HEK293 (cell line): ENCODE measurements around the gene RYR2.
A peak's percentile ranks its signal among the peaks of the same experiment; 100 is the strongest.

Source experiments
- CTCF ChIA-PET: fragments of 350-600 bp; formaldehyde crosslinking; extraction: SDS; loops from one replicate; lab custom pipeline; 2021; ENCODE audit warnings: antibody characterized with exemption; lab: Yijun Ruan, JAX
- POLR2A ChIA-PET: fragments of 300-600 bp; formaldehyde crosslinking; extraction: SDS; loops from one replicate; lab custom pipeline; 2020; ENCODE audit warnings: antibody characterized with exemption, inconsistent platforms; lab: Yijun Ruan, JAX
- H3K27ac ChIP-seq: fragments of 200-500 bp; sonication (Bioruptor generic); 2 replicates; pipeline ENCODE4 v1.5.1; 2014; ENCODE audit warnings: low read depth, low read length, control low read depth, inconsistent platforms; ENCODE audit errors: extremely low read depth
- H3K36me3 ChIP-seq, 2 experiments: fragments of 200-500 bp in 1 of 2; sonication (Bioruptor generic) in 1 of 2; 1 replicate in 1 of 2; 2 replicates in 1 of 2; pipeline ENCODE4 v1.5.1; 2014 to 2017; ENCODE audit warnings: inconsistent platforms in 2 of 2, low read length in 2 of 2; ENCODE audit not compliant: control insufficient read depth in 2 of 2, insufficient read depth in 1 of 2
- H3K4me1 ChIP-seq: fragments of 200-500 bp; sonication (Bioruptor generic); 2 replicates; pipeline ENCODE4 v1.5.1; 2014; ENCODE audit warnings: mild to moderate bottlenecking, low read length, inconsistent platforms; ENCODE audit not compliant: control insufficient read depth, insufficient read depth
- H3K4me3 ChIP-seq: 2 replicates; pipeline ENCODE4 v1.5.1; 2011; ENCODE audit warnings: low read depth, mild to moderate bottlenecking, control low read depth, low read length, moderate library complexity
- H3K9me3 ChIP-seq: fragments of 200-500 bp; sonication (Bioruptor generic); 2 replicates; pipeline ENCODE4 v1.5.1; 2014; ENCODE audit warnings: low read depth, low read length, inconsistent platforms; ENCODE audit not compliant: control insufficient read depth, insufficient read depth
- FEZF1 ChIP-seq: fragments of 450-650 bp; formaldehyde crosslinking; IDR thresholded peaks from 2 replicates; pipeline ENCODE4 v1.5.1; 2016; ENCODE audit warnings: missing biosample characterization, missing genetic modification characterization
- KLF16 ChIP-seq: fragments of 450-650 bp; formaldehyde crosslinking; IDR thresholded peaks from 2 replicates; pipeline ENCODE4 v1.5.1; 2017; ENCODE audit warnings: missing biosample characterization, missing genetic modification characterization
- ZFP41 ChIP-seq: fragments of 450-650 bp; formaldehyde crosslinking; IDR thresholded peaks from 2 replicates; pipeline ENCODE4 v1.5.1; 2016; ENCODE audit warnings: missing biosample characterization, missing genetic modification characterization, borderline replicate concordance
- ZNF155 ChIP-seq: fragments of 450-650 bp; formaldehyde crosslinking; IDR thresholded peaks from 2 replicates; pipeline ENCODE4 v1.5.1; 2016; ENCODE audit warnings: missing biosample characterization, missing genetic modification characterization
- ZNF169 ChIP-seq: fragments of 450-650 bp; formaldehyde crosslinking; IDR thresholded peaks from 2 replicates; pipeline ENCODE4 v1.5.1; 2016; ENCODE audit warnings: missing biosample characterization, missing genetic modification characterization
- ZNF184 ChIP-seq: fragments of 450-650 bp; IDR thresholded peaks from 2 replicates; pipeline ENCODE4 v1.5.1; 2018; ENCODE audit warnings: missing biosample characterization, mild to moderate bottlenecking, missing genetic modification characterization
- ZNF223 ChIP-seq: fragments of 450-650 bp; formaldehyde crosslinking; IDR thresholded peaks from 2 replicates; pipeline ENCODE4 v1.5.1; 2016; ENCODE audit warnings: missing biosample characterization, missing genetic modification characterization
- ZNF23 ChIP-seq: fragments of 450-650 bp; formaldehyde crosslinking; IDR thresholded peaks from 2 replicates; pipeline ENCODE4 v1.5.1; 2016; ENCODE audit warnings: missing biosample characterization, missing genetic modification characterization, borderline replicate concordance
- ZNF239 ChIP-seq: fragments of 450-650 bp; formaldehyde crosslinking; IDR thresholded peaks from 2 replicates; pipeline ENCODE4 v1.5.1; 2016; ENCODE audit warnings: missing biosample characterization, missing genetic modification characterization
- ZNF324 ChIP-seq: fragments of 450-650 bp; formaldehyde crosslinking; IDR thresholded peaks from 2 replicates; pipeline ENCODE4 v1.5.1; 2016; ENCODE audit warnings: missing biosample characterization, missing genetic modification characterization
- ZNF366 ChIP-seq: fragments of 450-650 bp; formaldehyde crosslinking; conservative IDR thresholded peaks from 2 replicates; pipeline ENCODE4 v1.5.1; 2016; ENCODE audit warnings: missing biosample characterization, missing genetic modification characterization
- ZNF37A ChIP-seq: fragments of 450-650 bp; IDR thresholded peaks from 2 replicates; pipeline ENCODE4 v1.5.1; 2018; ENCODE audit warnings: missing biosample characterization, missing genetic modification characterization
- ZNF548 ChIP-seq: fragments of 450-650 bp; formaldehyde crosslinking; IDR thresholded peaks from 2 replicates; pipeline ENCODE4 v1.5.1; 2016; ENCODE audit warnings: missing biosample characterization, missing genetic modification characterization
- ZNF561 ChIP-seq: fragments of 450-650 bp; IDR thresholded peaks from 2 replicates; pipeline ENCODE4 v1.5.1; 2018; ENCODE audit warnings: missing biosample characterization, missing genetic modification characterization, borderline replicate concordance
- ZNF623 ChIP-seq: fragments of 450-650 bp; formaldehyde crosslinking; IDR thresholded peaks from 2 replicates; pipeline ENCODE4 v1.5.1; 2016; ENCODE audit warnings: missing biosample characterization, missing genetic modification characterization
- ZNF624 ChIP-seq: fragments of 450-650 bp; formaldehyde crosslinking; IDR thresholded peaks from 2 replicates; pipeline ENCODE4 v1.5.1; 2017; ENCODE audit warnings: missing biosample characterization, missing genetic modification characterization
- ZNF654 ChIP-seq: fragments of 450-650 bp; formaldehyde crosslinking; IDR thresholded peaks from 2 replicates; pipeline ENCODE4 v1.5.1; 2016; ENCODE audit warnings: low read depth, missing biosample characterization, missing genetic modification characterization
- ZNF677 ChIP-seq: fragments of 450-650 bp; IDR thresholded peaks from 2 replicates; pipeline ENCODE4 v1.5.0; 2018; ENCODE audit warnings: missing biosample characterization, mild to moderate bottlenecking, missing genetic modification characterization, moderate library complexity
- ZNF707 ChIP-seq: fragments of 450-650 bp; formaldehyde crosslinking; IDR thresholded peaks from 2 replicates; pipeline ENCODE4 v1.5.1; 2016; ENCODE audit warnings: missing biosample characterization, missing genetic modification characterization
- ZNF768 ChIP-seq: fragments of 450-650 bp; formaldehyde crosslinking; IDR thresholded peaks from 2 replicates; pipeline ENCODE4 v1.5.1; 2018; ENCODE audit warnings: missing biosample characterization, mild to moderate bottlenecking, missing genetic modification characterization
- ZNF791 ChIP-seq: fragments of 450-650 bp; formaldehyde crosslinking; IDR thresholded peaks from 2 replicates; pipeline ENCODE4 v1.5.1; 2016; ENCODE audit warnings: missing biosample characterization, missing genetic modification characterization
- ZXDB ChIP-seq: fragments of 450-650 bp; formaldehyde crosslinking; IDR thresholded peaks from 2 replicates; pipeline ENCODE4 v1.5.1; 2016; ENCODE audit warnings: missing biosample characterization, missing genetic modification characterization
- TF ChIP-seq, protein P1 (sequence below): fragments of 450-650 bp; formaldehyde crosslinking; IDR thresholded peaks from 2 replicates; pipeline ENCODE4 v1.5.1; 2017; ENCODE audit warnings: missing biosample characterization, missing genetic modification characterization
- TF ChIP-seq, protein P2 (sequence below): fragments of 450-650 bp; formaldehyde crosslinking; IDR thresholded peaks from 2 replicates; pipeline ENCODE4 v1.5.1; 2017; ENCODE audit warnings: missing biosample characterization, missing genetic modification characterization
- TF ChIP-seq, protein P3 (sequence below): fragments of 450-650 bp; formaldehyde crosslinking; IDR thresholded peaks from 2 replicates; pipeline ENCODE4 v1.5.1; 2017; ENCODE audit warnings: missing biosample characterization, missing genetic modification characterization
- TF ChIP-seq, protein P4 (sequence below): fragments of 450-650 bp; formaldehyde crosslinking; IDR thresholded peaks from 2 replicates; pipeline ENCODE4 v1.5.1; 2017; ENCODE audit warnings: missing biosample characterization, missing genetic modification characterization
- TF ChIP-seq, protein P5 (sequence below): fragments of 450-650 bp; formaldehyde crosslinking; IDR thresholded peaks from 2 replicates; pipeline ENCODE4 v1.5.1; 2016; ENCODE audit warnings: missing biosample characterization, missing genetic modification characterization
- TF ChIP-seq, protein P6 (sequence below): fragments of 450-650 bp; formaldehyde crosslinking; IDR thresholded peaks from 2 replicates; pipeline ENCODE4 v1.5.1; 2016; ENCODE audit warnings: missing biosample characterization, missing genetic modification characterization

RYR2 gene

DNA sequence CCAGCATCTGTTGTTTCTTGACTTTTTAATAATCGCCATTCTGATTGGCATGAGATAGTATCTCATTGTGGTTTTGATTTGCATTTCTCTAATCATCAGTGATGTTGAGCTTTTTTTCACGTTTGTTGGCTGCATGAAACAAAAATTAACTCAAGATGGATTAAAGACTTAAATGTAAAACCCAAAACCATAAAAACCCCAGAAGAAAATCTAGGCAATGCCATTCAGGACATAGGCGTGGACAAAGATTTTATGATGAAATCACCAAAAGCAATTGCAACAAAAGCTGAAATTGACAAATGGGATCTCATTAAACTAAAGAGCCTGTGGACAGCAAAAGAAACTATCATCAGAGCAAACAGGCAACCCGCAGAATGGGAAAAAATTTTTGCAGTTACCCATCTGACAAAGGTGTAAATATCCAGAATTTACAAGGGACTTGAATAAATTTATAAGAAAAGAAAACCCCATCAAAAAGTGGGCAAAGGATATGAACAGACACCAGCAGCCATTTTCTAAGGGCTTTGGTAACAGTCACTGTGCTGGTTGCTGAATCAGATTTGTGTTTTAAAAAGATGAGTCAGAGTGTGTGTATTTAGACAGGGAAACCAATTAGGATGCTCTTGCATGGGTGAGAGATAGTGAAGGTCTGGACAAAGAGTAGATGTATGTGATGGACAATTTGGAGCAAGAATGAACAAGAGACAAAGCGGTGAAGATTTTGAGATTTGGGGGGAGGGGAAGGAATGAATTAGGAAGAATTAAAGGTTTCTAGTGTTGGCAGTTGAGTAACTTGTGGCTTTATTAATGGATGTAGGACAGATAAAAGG is 110.7 kb downstream of the RYR2 start:
- no peaks in the 10 kb centered on the region for H3K9me3 ChIP-seq
- H3K4me1 ChIP-seq, result peaks cover 16% of the 10 kb centered on the region
- CTCF ChIA-PET, result no interaction called here
- H3K4me3 ChIP-seq, result no peak overlapping the region
- no peak overlapping the region for H3K27ac ChIP-seq
- H3K36me3 ChIP-seq, result no peaks in the 10 kb centered on the region
- POLR2A ChIA-PET, result no interaction called here
- TF ChIP-seq ZNF654 (tag by site-specific recombination), result no peak
- no peak for TF ChIP-seq ZXDB
- TF ChIP-seq ZNF37A (tag by site-specific recombination), result no peak
- 0 out of 2 replicates have a peak, but pooled peaks have one; percentile 19 for TF ChIP-seq ZNF548 (tag by site-specific recombination)
- no peak for TF ChIP-seq ZNF23 (tag by site-specific recombination)
- TF ChIP-seq, protein P1, sequence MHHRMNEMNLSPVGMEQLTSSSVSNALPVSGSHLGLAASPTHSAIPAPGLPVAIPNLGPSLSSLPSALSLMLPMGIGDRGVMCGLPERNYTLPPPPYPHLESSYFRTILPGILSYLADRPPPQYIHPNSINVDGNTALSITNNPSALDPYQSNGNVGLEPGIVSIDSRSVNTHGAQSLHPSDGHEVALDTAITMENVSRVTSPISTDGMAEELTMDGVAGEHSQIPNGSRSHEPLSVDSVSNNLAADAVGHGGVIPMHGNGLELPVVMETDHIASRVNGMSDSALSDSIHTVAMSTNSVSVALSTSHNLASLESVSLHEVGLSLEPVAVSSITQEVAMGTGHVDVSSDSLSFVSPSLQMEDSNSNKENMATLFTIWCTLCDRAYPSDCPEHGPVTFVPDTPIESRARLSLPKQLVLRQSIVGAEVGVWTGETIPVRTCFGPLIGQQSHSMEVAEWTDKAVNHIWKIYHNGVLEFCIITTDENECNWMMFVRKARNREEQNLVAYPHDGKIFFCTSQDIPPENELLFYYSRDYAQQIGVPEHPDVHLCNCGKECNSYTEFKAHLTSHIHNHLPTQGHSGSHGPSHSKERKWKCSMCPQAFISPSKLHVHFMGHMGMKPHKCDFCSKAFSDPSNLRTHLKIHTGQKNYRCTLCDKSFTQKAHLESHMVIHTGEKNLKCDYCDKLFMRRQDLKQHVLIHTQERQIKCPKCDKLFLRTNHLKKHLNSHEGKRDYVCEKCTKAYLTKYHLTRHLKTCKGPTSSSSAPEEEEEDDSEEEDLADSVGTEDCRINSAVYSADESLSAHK (tag by site-specific recombination), result no peak
- TF ChIP-seq ZNF324 (tag by site-specific recombination), result peak; percentile 76; the same call in 1 of the 2 replicates
- TF ChIP-seq ZNF169, result no peak
- no peak for TF ChIP-seq ZNF155
- TF ChIP-seq KLF16 (tag by site-specific recombination), result peak; percentile 14; the same call in 1 of the 2 replicates
- no peak for TF ChIP-seq ZNF677 (tag by site-specific recombination)
- no peak for TF ChIP-seq ZNF223 (tag by site-specific recombination)
- TF ChIP-seq ZNF624, result 0 out of 2 replicates have a peak, but pooled peaks have one; percentile 8
- no peak for TF ChIP-seq ZNF239 (tag by site-specific recombination)
- peak; percentile 88 for TF ChIP-seq ZNF366
- TF ChIP-seq, protein P2, sequence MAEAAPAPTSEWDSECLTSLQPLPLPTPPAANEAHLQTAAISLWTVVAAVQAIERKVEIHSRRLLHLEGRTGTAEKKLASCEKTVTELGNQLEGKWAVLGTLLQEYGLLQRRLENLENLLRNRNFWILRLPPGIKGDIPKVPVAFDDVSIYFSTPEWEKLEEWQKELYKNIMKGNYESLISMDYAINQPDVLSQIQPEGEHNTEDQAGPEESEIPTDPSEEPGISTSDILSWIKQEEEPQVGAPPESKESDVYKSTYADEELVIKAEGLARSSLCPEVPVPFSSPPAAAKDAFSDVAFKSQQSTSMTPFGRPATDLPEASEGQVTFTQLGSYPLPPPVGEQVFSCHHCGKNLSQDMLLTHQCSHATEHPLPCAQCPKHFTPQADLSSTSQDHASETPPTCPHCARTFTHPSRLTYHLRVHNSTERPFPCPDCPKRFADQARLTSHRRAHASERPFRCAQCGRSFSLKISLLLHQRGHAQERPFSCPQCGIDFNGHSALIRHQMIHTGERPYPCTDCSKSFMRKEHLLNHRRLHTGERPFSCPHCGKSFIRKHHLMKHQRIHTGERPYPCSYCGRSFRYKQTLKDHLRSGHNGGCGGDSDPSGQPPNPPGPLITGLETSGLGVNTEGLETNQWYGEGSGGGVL (tag by site-specific recombination), result peak; percentile 48; the same call in 1 of the 2 replicates
- TF ChIP-seq ZNF561, result 0 out of 2 replicates have a peak, but pooled peaks have one; percentile 35
- no peak for TF ChIP-seq ZFP41
- TF ChIP-seq ZNF707, result no peak
- TF ChIP-seq, protein P3, sequence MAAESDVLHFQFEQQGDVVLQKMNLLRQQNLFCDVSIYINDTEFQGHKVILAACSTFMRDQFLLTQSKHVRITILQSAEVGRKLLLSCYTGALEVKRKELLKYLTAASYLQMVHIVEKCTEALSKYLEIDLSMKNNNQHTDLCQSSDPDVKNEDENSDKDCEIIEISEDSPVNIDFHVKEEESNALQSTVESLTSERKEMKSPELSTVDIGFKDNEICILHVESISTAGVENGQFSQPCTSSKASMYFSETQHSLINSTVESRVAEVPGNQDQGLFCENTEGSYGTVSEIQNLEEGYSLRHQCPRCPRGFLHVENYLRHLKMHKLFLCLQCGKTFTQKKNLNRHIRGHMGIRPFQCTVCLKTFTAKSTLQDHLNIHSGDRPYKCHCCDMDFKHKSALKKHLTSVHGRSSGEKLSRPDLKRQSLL (tag by site-specific recombination), result no peak
- TF ChIP-seq ZNF184, result peak; percentile 21; the same call in 1 of the 2 replicates
- peak; percentile 79 for TF ChIP-seq FEZF1
- TF ChIP-seq ZNF623 (tag by site-specific recombination), result peak; percentile 17; the same call in 1 of the 2 replicates
- TF ChIP-seq, protein P4, sequence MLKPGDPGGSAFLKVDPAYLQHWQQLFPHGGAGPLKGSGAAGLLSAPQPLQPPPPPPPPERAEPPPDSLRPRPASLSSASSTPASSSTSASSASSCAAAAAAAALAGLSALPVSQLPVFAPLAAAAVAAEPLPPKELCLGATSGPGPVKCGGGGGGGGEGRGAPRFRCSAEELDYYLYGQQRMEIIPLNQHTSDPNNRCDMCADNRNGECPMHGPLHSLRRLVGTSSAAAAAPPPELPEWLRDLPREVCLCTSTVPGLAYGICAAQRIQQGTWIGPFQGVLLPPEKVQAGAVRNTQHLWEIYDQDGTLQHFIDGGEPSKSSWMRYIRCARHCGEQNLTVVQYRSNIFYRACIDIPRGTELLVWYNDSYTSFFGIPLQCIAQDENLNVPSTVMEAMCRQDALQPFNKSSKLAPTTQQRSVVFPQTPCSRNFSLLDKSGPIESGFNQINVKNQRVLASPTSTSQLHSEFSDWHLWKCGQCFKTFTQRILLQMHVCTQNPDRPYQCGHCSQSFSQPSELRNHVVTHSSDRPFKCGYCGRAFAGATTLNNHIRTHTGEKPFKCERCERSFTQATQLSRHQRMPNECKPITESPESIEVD (tag by site-specific recombination), result peak; percentile 91
- TF ChIP-seq ZNF791 (tag by site-specific recombination), result 0 out of 2 replicates have a peak, but pooled peaks have one; percentile 62
- no peak for TF ChIP-seq ZNF768 (tag by site-specific recombination)
- TF ChIP-seq, protein P5, sequence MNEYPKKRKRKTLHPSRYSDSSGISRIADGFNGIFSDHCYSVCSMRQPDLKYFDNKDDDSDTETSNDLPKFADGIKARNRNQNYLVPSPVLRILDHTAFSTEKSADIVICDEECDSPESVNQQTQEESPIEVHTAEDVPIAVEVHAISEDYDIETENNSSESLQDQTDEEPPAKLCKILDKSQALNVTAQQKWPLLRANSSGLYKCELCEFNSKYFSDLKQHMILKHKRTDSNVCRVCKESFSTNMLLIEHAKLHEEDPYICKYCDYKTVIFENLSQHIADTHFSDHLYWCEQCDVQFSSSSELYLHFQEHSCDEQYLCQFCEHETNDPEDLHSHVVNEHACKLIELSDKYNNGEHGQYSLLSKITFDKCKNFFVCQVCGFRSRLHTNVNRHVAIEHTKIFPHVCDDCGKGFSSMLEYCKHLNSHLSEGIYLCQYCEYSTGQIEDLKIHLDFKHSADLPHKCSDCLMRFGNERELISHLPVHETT (tag by site-specific recombination), result 0 out of 2 replicates have a peak, but pooled peaks have one; percentile 27
- TF ChIP-seq, protein P6, sequence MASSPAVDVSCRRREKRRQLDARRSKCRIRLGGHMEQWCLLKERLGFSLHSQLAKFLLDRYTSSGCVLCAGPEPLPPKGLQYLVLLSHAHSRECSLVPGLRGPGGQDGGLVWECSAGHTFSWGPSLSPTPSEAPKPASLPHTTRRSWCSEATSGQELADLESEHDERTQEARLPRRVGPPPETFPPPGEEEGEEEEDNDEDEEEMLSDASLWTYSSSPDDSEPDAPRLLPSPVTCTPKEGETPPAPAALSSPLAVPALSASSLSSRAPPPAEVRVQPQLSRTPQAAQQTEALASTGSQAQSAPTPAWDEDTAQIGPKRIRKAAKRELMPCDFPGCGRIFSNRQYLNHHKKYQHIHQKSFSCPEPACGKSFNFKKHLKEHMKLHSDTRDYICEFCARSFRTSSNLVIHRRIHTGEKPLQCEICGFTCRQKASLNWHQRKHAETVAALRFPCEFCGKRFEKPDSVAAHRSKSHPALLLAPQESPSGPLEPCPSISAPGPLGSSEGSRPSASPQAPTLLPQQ, result no peak; the same call in 1 of the 2 replicates
